HG03442 (cell line): ENCODE measurements around the gene DHRS3.

Experiments used
- ATAC-seq: cut with Tn5 transposase; IDR thresholded peaks from one replicate; pipeline ENCODE4 v1.9.1; 2021; ENCODE audit warnings: mild to moderate bottlenecking, moderate library complexity; ENCODE audit not compliant: unreplicated experiment

The DHRS3 gene

GRCh38 chr1:12640237-12640957 is 22.4 kb upstream of the DHRS3 start:
- ATAC-seq = no peak

GRCh38 chr1:12637693-12638092 is 19.7 kb upstream of the DHRS3 start:
- no peak for ATAC-seq

GRCh38 chr1:12636098-12636950 is 18.3 kb upstream of the DHRS3 start:
- no peak for ATAC-seq

GRCh38 chr1:12634696-12635202 is 16.7 kb upstream of the DHRS3 start:
- no peak for ATAC-seq

- no peak for ATAC-seq
Measured at GRCh38 chr1:12634156-12634555, 16.1 kb upstream of the DHRS3 start.

- no peak for ATAC-seq
Measured at GRCh38 chr1:12631571-12631970, 13.6 kb upstream of the DHRS3 start.

- ATAC-seq = no peak
Measured at GRCh38 chr1:12630946-12631530, 13.0 kb upstream of the DHRS3 start.

GRCh38 chr1:12629985-12630760 is 12.2 kb upstream of the DHRS3 start:
- ATAC-seq = no peak

- no peak for ATAC-seq
Measured at GRCh38 chr1:12629511-12629956, 11.5 kb upstream of the DHRS3 start.

- ATAC-seq = no peak
Measured at GRCh38 chr1:12627296-12627695, 9.3 kb upstream of the DHRS3 start.

- ATAC-seq = no peak
Measured at GRCh38 chr1:12626888-12627287, 8.9 kb upstream of the DHRS3 start.

GRCh38 chr1:12625276-12625675 is 7.3 kb upstream of the DHRS3 start:
- no peak for ATAC-seq

- ATAC-seq = no peak
Measured at GRCh38 chr1:12622506-12622905, 4.5 kb upstream of the DHRS3 start.

- no peak for ATAC-seq
Measured at GRCh38 chr1:12621346-12622335, 3.6 kb upstream of the DHRS3 start.

GRCh38 chr1:12620931-12621330 is 2.9 kb upstream of the DHRS3 start:
- ATAC-seq = no peak

- ATAC-seq = no peak
Measured at GRCh38 chr1:12620488-12620865, 2.5 kb upstream of the DHRS3 start.

- no peak for ATAC-seq
Measured at GRCh38 chr1:12619792-12620487, 1.9 kb upstream of the DHRS3 start.

GRCh38 chr1:12618965-12619791 is 1.2 kb upstream of the DHRS3 start:
- ATAC-seq = no peak
